Stimulated activated CD8-positive, alpha-beta memory T cell treated with anti-CD3 and anti-CD28 coated beads, Interleukin-12 subunit alpha, Interleukin-12 subunit beta, amount 100 ng/mL, for 24 hours (primary cell): Measurements from ENCODE around the gene RPL22.
A peak's percentile ranks its signal among the peaks of the same experiment; 100 is the strongest.

ENCODE experiments used
- DNase-seq: peaks from one replicate; pipeline ENCODE4 v3.0.0-alpha.2; 2020; ENCODE audit errors: extremely low read depth

Gene RPL22

DNA sequence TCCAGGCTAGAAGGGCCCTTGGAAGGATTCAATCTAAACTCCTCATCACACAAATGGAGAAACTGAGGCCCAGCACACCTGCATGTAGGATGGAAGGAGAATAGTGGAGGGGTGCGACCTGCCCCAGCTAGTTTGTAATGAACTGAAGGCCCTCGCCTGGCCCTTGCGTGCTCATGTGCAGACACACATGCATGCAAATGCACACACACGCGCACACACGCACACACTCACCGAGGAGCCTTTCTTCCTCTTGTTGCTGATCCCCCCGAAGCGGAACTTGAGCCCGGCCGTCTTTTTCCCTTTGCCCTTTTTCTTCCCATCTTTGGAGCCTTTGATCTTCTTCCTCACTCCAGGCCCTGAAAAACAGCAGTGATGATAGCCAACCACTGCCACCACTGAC is 47.2 kb downstream of the RPL22 start:
- DNase-seq = no peak

DNA sequence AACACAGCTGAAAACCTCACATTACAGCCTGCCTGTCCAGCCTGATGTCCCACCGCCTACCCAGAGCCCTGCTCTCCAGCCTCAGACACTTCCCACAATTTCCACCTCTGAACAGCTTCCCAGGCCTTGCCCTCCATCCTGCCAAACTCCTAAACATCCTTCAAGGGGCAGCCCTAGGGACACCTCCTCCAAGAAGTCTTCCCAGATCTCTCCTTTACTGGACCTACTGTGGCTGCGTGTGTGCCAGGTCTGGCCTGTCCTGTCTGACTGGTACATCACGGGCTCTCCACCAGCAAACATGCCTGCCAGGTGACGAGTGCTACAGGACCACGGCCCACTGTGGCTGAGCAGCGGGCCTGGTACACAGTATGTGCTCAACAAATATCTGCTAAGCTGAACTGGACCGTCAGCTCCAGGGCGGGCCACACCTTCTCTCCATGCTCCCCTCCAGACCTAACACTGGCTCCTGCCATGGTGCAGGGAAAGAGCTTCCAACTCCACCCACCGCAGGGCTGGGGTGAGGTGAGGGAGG is 48.0 kb downstream of the RPL22 start:
- DNase-seq = no peak

DNA sequence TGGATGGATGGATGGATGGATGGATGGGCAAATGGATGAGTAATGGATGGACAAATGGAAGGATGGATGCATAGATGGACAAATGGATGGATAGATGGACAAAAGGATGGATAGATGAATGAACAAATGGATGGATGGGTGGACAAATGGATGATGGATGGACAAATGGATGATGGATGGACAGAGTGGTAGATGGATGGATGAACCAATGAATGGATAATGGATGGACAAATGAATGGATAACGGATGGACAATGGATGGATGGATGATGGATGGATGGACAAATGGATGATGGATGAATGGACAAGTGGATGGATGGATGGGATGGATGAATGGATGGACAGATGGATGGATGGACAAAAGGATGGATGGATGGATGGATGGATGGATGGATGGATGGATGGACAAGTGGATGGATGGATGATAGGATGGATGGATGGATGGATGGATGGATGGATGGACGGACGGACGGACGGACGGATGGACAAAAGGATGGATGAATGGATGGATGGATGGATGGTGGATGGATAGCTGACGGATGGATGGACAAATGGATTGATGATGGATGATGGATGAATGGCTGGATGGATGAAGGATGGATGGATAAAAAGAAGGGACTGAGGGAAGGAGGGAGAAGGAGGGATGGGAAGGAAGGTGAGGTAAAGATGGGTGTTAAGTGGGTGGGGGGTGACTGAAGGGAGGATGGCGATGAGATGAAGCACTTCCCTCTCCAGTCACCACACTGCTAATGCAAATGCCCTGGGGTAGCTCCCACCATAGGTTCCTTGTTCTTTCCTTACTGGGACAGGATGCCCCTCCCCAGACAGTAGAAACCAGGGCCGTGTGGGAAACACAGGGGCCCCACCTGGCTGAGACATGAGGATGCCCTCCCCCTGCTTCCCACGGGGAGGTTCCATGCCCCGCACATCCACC is 49.1 kb downstream of the RPL22 start:
- no peak for DNase-seq

DNA sequence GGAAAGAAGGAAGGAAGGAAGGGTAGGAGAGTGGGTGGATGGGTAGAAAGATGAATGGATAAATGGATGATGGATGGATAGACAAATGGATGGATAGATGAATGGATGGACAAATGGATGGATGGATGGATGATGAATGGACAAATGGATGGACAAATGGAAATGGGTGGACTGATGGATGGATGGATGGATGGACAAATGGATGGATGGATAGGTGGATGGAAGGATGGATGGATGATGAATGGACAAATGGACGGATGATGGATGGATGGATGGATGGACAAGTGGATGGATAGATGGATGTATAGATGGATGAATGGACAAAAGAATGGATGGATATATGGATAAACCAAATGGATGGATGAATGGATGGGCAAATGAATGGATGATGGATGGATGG is 49.8 kb downstream of the RPL22 start:
- no peak for DNase-seq

DNA sequence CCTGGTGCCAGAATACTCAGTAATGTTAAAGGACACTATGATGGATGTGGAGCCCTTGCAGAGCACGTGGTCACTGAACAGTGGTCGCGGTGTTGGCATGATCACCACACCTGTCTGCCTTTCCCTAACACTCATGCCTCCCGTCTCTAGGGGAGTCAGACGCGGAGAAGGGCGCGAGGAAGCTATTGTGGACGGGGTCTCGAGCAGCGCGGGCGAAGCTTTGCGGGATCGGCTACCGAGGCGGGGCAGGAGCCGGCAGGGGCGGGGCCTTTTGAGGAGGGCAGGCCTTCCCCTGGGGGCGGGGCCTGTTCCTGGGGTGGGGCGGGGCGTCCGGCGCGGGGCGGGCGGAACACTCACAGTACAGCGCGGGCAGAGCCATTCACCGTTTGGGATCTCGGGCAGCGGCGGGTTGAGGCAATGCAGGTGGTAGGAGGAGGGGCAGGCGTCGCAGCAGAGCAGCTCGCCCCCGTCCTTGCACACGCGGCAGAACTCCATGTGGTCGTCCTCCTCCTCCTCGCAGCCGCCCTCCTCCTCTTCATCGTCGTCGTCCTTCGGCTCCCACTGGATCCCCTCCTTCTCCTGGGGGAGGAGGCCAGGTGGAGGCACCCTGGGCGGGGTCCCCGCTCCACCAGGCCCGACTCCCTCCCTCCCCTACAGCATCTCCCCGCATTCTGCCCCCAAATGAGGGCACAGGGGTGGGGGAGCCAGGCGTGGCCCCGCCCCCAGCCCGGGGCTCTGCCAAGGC is 50.7 kb downstream of the RPL22 start:
- peak; percentile 42 for DNase-seq

DNA sequence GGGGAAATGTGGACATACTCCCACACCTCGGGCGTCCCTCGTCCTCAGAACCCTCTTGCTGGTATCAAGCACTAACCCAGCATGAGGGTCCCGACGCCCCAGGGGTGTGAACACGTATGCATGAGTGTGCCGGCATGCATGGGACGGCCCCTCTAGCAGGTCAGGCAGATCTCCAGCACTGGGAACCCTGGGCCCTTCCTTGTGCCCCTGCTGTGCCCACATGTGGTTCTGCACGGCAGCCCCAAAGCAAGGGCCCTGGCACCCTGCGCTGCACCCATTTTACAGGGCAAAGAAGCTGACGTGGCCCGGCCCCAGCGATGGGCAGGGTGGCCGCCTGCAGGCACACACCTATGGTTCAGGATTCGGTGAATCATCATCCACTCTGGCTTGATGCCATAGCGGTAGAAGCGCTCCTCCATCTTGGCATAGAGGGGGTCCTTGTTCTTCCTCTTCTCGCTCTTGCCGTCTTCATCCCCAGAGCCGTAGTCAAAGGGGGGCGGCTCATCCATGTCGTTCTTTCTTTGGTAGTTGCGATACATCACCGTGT is 53.5 kb downstream of the RPL22 start:
- no peak for DNase-seq

DNA sequence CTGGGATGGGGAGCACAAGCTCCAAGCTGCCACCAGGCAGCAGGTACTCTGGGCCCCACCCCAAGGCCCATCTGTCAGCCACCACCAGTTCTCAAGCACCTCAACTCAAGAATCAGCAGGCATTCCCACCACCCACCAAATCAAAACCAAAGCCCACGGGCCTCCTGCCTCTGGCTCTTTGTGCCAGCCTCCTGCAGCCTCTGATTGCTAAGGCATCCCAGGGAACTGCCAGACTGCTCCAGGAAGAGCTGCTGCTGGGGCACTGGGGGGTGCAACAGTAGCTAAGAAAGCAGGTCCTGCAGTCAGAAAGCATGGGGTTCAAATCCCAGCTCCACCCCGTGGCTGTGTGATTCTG is 54.0 kb downstream of the RPL22 start:
- no peak for DNase-seq

DNA sequence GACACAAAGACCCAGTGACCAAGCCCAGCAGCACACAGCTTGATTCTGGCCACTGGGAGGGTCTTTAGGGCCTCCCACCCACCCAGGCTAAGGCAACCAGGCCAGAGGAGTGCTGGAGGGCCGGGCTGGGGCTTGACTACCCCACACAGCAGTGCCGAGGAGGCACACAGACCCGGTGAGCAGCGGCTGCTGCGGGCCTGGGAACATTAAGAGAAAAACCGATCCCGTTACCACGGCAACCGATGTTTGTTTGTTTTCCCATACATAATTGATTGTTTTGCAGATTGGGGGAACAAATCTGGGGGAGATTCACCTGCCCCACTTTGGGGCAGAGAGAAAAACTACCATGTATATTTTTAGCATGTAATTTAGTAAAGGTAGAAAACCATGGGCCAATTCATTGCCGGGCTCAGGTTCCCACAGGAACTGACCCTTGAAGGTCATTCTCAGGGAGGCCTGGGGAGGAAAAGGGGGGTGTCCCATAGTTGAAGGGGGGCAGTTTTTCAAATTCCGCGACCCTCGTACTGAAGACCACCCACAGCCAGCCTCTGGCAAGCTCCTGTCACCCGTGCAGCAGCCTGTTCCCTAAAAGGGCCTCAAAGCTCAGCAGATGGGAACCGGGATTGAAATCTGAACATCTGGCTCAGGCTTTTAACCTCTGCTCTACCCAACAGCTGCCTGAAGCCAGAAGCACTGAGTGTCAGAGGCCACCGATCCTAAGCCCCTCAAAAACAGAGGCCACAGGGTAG is 54.6 kb downstream of the RPL22 start:
- no peak for DNase-seq

DNA sequence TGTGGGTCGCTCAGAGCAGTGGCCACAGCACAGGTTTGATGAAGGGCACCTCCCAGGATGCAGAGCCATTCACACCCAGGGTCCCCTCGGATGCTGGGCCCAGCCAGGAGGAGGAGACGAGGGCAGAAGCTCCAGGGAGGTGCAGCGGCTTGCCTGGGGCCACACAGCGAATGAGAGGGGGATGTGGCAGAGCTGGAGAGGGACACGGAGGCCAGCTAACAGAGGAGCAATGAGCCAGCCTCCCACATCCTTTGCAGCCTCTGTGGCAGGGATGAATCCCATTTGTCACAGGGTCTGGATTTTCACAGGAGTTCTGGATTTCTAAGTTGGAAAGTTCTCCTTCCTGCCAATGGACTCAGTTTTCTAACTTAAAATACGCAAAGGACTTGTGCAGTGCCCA is 55.2 kb downstream of the RPL22 start:
- no peak for DNase-seq

DNA sequence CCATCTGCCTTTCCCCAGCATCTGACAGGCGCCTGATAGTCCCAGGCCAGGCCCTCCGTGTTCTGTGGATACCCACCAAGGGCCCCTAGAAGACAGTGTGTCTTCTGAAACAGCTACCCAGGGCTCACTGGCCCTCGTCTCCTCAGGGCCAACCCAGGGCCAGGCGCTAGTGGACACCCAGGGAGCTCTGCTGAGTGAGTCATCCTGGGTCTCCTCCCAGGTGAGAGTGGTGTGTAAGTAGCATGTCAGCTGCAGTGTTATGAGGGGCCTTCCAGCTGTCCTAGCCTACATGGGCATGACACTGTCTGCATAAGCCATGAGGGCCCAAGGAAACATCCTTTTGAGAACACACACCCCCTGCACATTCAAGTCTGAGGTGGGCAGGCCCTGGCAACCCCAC is 56.0 kb downstream of the RPL22 start:
- no peak for DNase-seq

DNA sequence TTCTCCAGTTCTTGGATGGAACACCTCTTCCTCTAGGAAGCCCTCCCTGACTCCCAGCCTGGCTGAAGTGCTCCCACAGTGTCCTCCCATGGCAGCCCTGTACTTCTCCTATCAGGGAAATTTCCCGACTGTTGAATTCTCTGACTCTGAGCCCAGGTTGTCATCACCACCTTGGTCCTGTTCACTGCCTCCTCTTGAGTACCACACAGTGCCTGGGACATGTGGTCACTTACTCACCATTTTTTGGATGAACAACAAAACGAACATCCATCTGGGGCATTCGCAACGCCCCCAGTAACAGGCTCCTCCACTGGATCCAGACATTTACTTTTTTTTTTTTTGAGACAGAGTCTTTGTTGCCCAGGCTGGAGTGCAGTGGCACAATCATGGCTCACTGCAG is 56.7 kb downstream of the RPL22 start:
- no peak for DNase-seq

DNA sequence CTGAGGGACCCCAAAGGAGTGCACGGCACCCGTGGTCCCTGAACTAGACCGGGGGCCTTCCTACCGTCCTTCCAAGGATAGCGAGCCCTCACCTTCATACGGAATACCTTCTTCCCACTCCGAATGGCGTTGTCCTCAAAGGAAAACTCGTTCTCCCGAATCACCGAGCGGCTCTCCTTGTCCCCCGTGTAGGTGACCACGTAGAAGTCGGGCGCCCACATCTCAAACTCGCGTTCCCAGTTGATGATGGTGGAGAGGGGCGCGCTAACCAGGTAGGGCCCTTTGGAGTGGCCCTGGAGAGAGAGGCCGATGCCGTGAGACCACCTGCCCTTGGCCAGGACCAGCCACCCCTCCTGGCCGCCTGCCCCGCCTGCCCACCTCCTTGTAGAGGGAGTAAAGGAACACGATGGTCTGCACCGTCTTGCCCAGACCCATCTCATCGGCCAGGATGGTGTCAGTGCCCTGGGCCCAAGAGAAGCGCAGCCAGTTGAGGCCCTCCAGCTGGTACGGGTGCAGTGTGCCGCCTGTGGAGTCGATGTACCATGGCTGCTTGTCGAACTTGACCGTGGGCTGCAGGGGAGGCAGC is 57.3 kb downstream of the RPL22 start:
- DNase-seq = no peak

DNA sequence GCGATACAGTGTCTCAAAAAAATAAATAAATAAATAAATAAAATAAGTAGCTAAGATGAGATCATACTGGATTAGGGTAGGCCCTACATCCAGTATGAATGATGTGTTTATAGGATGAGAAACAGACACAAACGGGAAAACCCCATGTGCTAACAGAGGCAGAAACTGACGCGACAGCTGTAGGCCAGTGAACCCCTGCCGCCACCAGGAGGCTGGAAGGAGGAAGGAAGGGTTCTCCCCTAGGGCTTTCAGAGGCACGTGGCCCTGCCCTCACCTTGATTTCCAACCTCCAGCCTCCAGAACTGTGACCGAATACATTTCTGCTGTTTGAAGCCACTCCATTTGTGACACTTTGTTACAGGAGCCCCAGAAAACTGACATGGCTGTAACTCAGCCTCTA is 57.8 kb downstream of the RPL22 start:
- no peak for DNase-seq

DNA sequence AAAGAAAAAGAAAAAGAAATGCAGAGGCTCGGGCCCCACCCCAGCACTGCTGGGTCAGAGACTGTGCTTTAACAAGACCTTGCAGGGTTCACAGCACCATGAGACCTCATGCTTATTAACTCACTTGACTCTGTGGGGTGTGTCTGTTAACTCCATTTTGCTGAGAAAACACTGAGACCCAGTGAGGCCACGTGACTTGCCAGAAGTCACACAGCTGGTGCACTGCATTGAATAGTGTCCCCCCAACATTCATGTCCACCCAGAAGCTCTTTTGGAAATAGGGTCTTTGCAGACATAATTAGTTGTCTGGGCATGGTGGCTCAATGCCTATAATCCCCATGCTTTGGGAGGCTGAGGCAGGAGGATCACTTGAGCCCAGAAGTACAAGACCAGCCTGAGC is 59.0 kb downstream of the RPL22 start:
- no peak for DNase-seq

DNA sequence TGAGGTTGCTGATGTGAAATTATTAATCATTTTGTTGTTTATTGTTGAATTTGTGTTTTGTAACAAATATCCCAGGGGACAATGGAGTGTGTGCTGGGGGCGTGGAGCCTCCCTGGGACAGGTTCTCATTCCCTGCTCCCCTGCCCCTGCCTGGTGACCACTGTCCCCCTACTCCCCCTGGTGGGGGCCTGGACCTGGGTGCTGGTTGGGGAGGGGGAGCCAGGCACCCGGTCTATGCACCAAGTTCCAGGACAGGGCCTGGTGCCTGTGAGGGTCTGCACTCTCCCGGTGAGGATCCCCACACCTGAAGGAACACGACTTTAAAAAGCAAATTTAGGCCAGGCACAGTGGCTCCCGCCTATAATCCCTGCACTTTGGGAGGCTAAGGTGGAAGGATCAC is 61.6 kb downstream of the RPL22 start:
- no peak for DNase-seq

DNA sequence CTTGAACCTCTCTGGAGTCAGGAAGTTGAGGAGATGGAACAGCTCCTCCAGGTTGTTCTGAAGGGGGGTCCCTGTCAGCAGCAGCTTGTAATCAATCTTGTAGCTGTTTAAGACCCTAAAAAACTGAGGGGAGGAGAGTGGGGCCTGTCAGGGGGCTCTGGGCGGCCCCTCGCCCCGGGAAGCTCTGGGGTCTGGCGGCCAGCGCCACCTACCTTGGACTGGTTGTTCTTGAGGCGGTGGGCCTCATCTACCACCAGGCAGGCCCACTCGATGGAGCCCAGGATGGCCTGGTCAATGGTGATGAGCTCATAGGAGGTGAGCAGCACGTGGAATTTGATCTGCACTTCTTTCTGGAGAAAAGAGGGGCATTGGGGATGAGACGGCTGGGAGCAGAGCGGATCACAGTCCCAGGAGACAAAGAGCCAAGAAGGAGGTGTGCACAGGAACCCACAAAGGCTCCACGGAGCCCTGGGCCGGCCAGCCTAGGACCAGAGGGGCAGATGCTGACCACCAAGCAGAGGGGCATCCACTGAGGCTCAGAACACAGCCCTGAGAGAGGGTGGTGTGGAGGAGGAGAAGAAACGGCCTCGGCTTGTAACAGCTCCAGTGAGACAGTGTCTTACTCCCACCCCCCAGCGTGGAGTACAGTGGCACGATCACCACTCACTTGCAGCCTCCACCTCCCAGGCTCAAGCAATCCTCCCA is 62.7 kb downstream of the RPL22 start:
- no peak for DNase-seq
